DOHH2 (cell line): ENCODE measurements around the gene PLA2G4B.

Source experiments
- CTCF ChIP-seq: fragments of 200-600 bp; sonication (generic); IDR thresholded peaks from one replicate; pipeline ENCODE4 v1.5.1; 2014; ENCODE audit warnings: antibody characterized with exemption, mild to moderate bottlenecking, low read depth, low read length; ENCODE audit not compliant: poor library complexity, severe bottlenecking
- EZH2phosphoT487 ChIP-seq: fragments of 200-600 bp; sonication (generic); IDR thresholded peaks from 2 replicates; pipeline ENCODE4 v1.6.1; 2017; ENCODE audit warnings: borderline replicate concordance, mild to moderate bottlenecking, antibody characterized with exemption, low read length, moderate library complexity, mixed read lengths

DNA sequence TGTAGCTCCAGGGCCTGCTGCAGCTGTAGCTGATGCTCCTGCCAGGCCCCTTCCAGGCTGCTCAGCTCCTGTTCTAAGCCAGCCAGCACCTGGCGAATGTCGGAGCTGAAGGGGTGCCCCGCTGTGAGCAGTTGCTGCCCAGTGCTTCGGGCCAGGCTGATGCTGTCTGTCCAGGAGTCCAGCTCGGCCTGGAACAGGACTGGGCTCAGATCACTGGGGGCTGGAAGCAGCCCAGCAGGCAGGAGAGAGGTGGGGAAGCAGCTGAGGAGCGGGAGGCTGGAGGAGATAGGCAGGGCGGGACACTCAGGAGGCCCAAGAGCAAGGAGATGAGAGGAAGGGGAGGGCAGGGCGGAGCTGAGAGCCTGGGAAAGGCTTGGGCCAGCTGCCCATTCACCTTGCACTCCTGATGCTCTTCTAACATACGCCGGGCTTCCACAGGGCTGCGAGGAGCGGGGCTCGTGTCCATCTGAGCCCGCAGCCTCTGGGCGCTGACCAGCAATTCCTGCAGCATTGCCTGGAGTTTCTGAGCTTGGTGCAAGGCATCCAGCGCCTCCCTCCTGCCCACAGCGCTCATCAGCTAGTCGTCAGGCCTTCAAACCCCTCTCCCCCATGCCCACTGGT is 23.2 kb downstream of the PLA2G4B start:
- no peak for TF ChIP-seq CTCF
- TF ChIP-seq EZH2phosphoT487: no peak
